ENCODE results near the gene DUSP8. TPM values are rescaled to one million over a fixed set of nuclear protein-coding genes. Genes with fewer than 3 reads are reported as not detected.

The DUSP8 gene
- total and polyA plus RNA-seq, 2 of the 8 experiments (the other 6 are each of a cell fraction or from before 2014, with no cell fraction given), result 2.8 to 3.6 TPM

DNA sequence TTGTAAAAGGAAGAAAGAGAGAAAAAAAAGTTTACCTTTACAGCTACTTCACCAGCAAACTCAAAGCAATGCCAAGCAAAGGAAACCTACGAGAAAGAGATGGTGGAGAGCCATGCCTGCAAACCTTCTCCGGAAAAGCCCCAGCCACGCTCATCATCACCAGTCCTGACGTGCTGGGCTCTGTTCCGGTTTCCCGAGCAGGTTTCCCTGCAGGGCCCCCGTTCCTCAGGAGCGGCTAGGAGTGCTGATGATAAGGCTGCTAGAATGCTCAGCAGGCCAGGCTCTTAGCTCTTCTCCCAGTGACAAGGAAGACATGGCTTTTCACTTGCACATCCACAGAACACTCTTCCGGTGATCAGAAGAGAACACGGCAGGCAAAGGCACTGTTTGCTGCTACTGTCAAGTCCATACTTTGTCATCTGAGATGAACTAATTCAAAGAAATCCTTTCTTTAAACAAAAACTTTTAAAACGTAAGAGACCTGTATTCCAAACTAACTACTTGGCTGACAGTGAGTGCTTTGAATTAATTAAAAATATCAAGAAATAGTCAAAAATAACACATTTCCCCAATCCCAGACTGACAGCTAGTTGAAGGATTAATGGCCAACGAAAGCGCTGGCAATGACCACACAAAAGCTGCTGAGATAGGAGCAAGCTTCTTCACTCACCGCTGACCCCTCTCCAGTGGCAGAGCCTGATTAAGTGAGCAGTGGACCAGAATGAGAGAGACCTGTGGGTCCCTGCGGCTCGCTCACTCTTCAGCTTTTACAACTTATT is 35.8 kb downstream of the DUSP8 start:
- no peak overlapping the region for H4K5ac ChIP-seq (ENCODE audit: insufficient read length, low read depth, low read length)
- H4K91ac ChIP-seq (replicated peaks; ENCODE audit: insufficient read length, low read length), result no peak overlapping the region
- H3K9me3 ChIP-seq (ENCODE audit: insufficient read depth in 2 of 2, low read depth in 1 of 2, low read length in 1 of 2), result no peaks in the 10 kb centered on the region
- H3K18ac ChIP-seq (ENCODE audit: extremely low read depth, low read length), result no peak overlapping the region
- H3K56ac ChIP-seq (replicated peaks; ENCODE audit: insufficient read length, low read depth, low read length), result no peak overlapping the region
- DNase-seq (ENCODE audit: low read depth in 1 of 2, low spot score in 2 of 2) (no peak), FAIRE-seq (no peak)
- H3K23ac ChIP-seq (ENCODE audit: insufficient read length), result no peak overlapping the region
- H2BK120ac ChIP-seq (replicated peaks; ENCODE audit: low read depth, low read length), result no peak overlapping the region
- H4K20me1 ChIP-seq (replicated peaks in 1 of 2; ENCODE audit: control insufficient read depth in 1 of 2, insufficient read depth in 2 of 2, low read length in 2 of 2), result peaks cover 0 to 5% of the 10 kb centered on the region in 2 experiments
- no peaks in the 10 kb centered on the region; a peak in 1 of 7 replicates for H3K4me1 ChIP-seq (replicated peaks in 1 of 4; ENCODE audit: control insufficient read depth in 3 of 4, insufficient read depth in 4 of 4, low read length in 3 of 4)
- peaks cover 19% of the 10 kb centered on the region for H3K79me1 ChIP-seq (ENCODE audit: low read depth, low read length)
- H3K4me2 ChIP-seq (ENCODE audit: insufficient read depth in 1 of 2, low read depth in 2 of 2, low read length in 2 of 2), result no peak overlapping the region
- H2AK5ac ChIP-seq (ENCODE audit: low read depth, low read length), result no peak overlapping the region
- no peak overlapping the region for H2BK20ac ChIP-seq (ENCODE audit: low read length)
- no peak overlapping the region for H2BK5ac ChIP-seq (ENCODE audit: low read depth, low read length)
- H2AFZ ChIP-seq (ENCODE audit: low read length), result no peak overlapping the region
- no peak overlapping the region for H3K14ac ChIP-seq (ENCODE audit: insufficient read length)
- peaks cover 0 to 40% of the 10 kb centered on the region in 2 experiments; a peak in 1 of 4 replicates for H3K79me2 ChIP-seq (ENCODE audit: control insufficient read depth in 1 of 2, insufficient read depth in 2 of 2, low read length in 2 of 2)
- no peaks in the 10 kb centered on the region for H3K36me3 ChIP-seq (ENCODE audit: control insufficient read depth in 2 of 4, insufficient read depth in 4 of 4, low read length in 3 of 4)
- no peak overlapping the region for H2BK12ac ChIP-seq (ENCODE audit: low read depth, low read length)
- no peak overlapping the region for H3K4me3 ChIP-seq (ENCODE audit: extremely low read depth in 1 of 4, insufficient read depth in 2 of 4, low read depth in 3 of 4, low read length in 4 of 4)
- no peak overlapping the region for H2BK15ac ChIP-seq (ENCODE audit: low read length)
- ChIA-PET CTCF (ENCODE audit: partially characterized antibody) (interaction anchor here (0.8 to 2.6 kb wide), 6 partner anchors 10 to 59 kb away, joined by 3 to 12 read pairs (median 4); no protein-coding TSS in a partner anchor), POLR2A (ENCODE audit: partially characterized antibody) (interaction anchor here (1.2 kb wide), 1 partner anchor 12 kb away, joined by 3 read pairs; no protein-coding TSS in a partner anchor)
- no peak overlapping the region for H3K9ac ChIP-seq (replicated peaks in 1 of 4; ENCODE audit: extremely low read depth in 1 of 4, low read depth in 3 of 4, low read length in 3 of 4)
- peaks cover 0 to 9% (median 5%) of the 10 kb centered on the region in 4 experiments; a peak in 5 of 7 replicates for H3K27me3 ChIP-seq (replicated peaks in 1 of 4; ENCODE audit: control insufficient read depth in 3 of 4, extremely low read depth in 1 of 4, insufficient read depth in 3 of 4, low read length in 3 of 4)
- H4K8ac ChIP-seq (ENCODE audit: extremely low read depth, insufficient read depth, low read length), result peak overlapping the region; percentile 47; the same call in 1 of the 2 replicates
- no peak overlapping the region for H3K4ac ChIP-seq (replicated peaks; ENCODE audit: insufficient read length, low read depth, low read length)
- WGBS, 2 experiments (ENCODE audit: extremely low coverage in 1 of 2, insufficient coverage in 1 of 2, insufficient read length in 1 of 2, insufficient replicate concordance in 2 of 2, low coverage in 1 of 2, low lambda C conversion rate in 2 of 2, missing lambda C conversion rate in 1 of 2), result 85% methylated on average over 16 of the region's 16 CpGs; no CpG with 5 or more reads in 1 of the 2 experiments
- H3K27ac ChIP-seq (ENCODE audit: low read depth, low read length), result no peak overlapping the region
- H3K23me2 ChIP-seq (ENCODE audit: low read depth, low read length), result no peaks in the 10 kb centered on the region
- TF ChIP-seq EGR1 (IDR thresholded peaks at IDR 0.05; ENCODE audit: borderline replicate concordance, low read depth, low read length), result no peak
- no peak for TF ChIP-seq POLR2AphosphoS5 (IDR thresholded peaks at IDR 0.05; ENCODE audit: low read depth, low read length)
- no peak for TF ChIP-seq HDAC6 (IDR thresholded peaks at IDR 0.05; ENCODE audit: low read depth, low read length)
- no peak for TF ChIP-seq GABPA (IDR thresholded peaks at IDR 0.05; ENCODE audit: borderline replicate concordance, insufficient read depth, low read length)
- no peak for TF ChIP-seq SP4 (IDR thresholded peaks at IDR 0.05; ENCODE audit: low read length)
- TF ChIP-seq CREB1 (IDR thresholded peaks at IDR 0.05), result no peak
- TF ChIP-seq JUN (IDR thresholded peaks at IDR 0.05; ENCODE audit: low read depth, low read length), result no peak
- no peak for TF ChIP-seq SIN3A (conservative IDR thresholded peaks at IDR 0.05 in 1 of 2, IDR thresholded peaks at IDR 0.05 in 1 of 2; ENCODE audit: low read depth in 1 of 2, low read length in 2 of 2)
- no peak for TF ChIP-seq SRF (IDR thresholded peaks at IDR 0.05; ENCODE audit: low read depth, low read length)
